K562 (cell line): ENCODE data around the gene NDUFS3. TPM values are rescaled to one million over a fixed set of nuclear protein-coding genes. Genes with fewer than 3 reads are reported as not detected.

Experiments
- BCOR ChIP-seq: fragments of 450-650 bp; IDR thresholded peaks from 2 replicates; pipeline ENCODE4 v1.6.1; 2016
- GATAD2B ChIP-seq: fragments of 450-650 bp; IDR thresholded peaks from 2 replicates; pipeline ENCODE4 v1.6.1; 2017; ENCODE audit warnings: mild to moderate bottlenecking, borderline replicate concordance
- HDAC2 ChIP-seq: fragments of 450-650 bp; IDR thresholded peaks from 2 replicates; pipeline ENCODE4 v1.6.1; 2016; ENCODE audit warnings: mild to moderate bottlenecking
- HMG20B ChIP-seq: fragments of 250-450 bp; sonication (Bioruptor Pico); IDR thresholded peaks from 2 replicates; pipeline ENCODE4 v1.5.0; 2021; ENCODE audit warnings: mild to moderate bottlenecking
- KLF1 ChIP-seq: fragments of 450-650 bp; IDR thresholded peaks from 2 replicates; pipeline ENCODE4 v1.6.1; 2016; ENCODE audit warnings: missing genetic modification characterization, missing compliant biosample characterization
- MBD2 ChIP-seq: sonication (generic); IDR thresholded peaks from 2 replicates; pipeline ENCODE4 v1.6.1; 2016; ENCODE audit warnings: low read depth, borderline replicate concordance
- NR1H2 ChIP-seq: sonication (generic); formaldehyde crosslinking; IDR thresholded peaks from 2 replicates; pipeline ENCODE4 v1.4.0; 2020; ENCODE audit warnings: mild to moderate bottlenecking, missing genetic modification reagents
- SIN3B ChIP-seq: fragments of 450-650 bp; IDR thresholded peaks from 2 replicates; pipeline ENCODE4 v1.6.1; 2017; ENCODE audit warnings: low read depth, mild to moderate bottlenecking, moderate library complexity
- SMAD2 ChIP-seq: fragments of 150-350 bp; IDR thresholded peaks from 2 replicates; pipeline ENCODE4 v1.6.1; 2014; ENCODE audit warnings: low read depth, mild to moderate bottlenecking, low read length
- SMARCA5 ChIP-seq: fragments of 450-650 bp; IDR thresholded peaks from 2 replicates; pipeline ENCODE4 v1.6.1; 2016
- TRIM28 ChIP-seq: fragments of 450-650 bp; IDR thresholded peaks from 2 replicates; pipeline ENCODE4 v1.6.1; 2017
- ZBTB7A ChIP-seq: IDR thresholded peaks from 2 replicates; pipeline ENCODE4 v1.6.1; 2011; ENCODE audit warnings: low read depth, mild to moderate bottlenecking, low read length, moderate library complexity, borderline replicate concordance; ENCODE audit not compliant: control insufficient read depth
- ZNF140 ChIP-seq: fragments of 250-450 bp; sonication (Bioruptor Pico); IDR thresholded peaks from 2 replicates; pipeline ENCODE4 v1.8.0; 2021; ENCODE audit warnings: moderate library complexity, mild to moderate bottlenecking, inconsistent platforms
- ZNF232 ChIP-seq: sonication (generic); formaldehyde crosslinking; IDR thresholded peaks from 2 replicates; pipeline ENCODE4 v1.8.0; 2022; ENCODE audit warnings: mild to moderate bottlenecking, missing genetic modification reagents
- ZNF408 ChIP-seq: fragments of 250-450 bp; sonication (Bioruptor Pico); IDR thresholded peaks from 2 replicates; pipeline ENCODE4 v1.4.0; 2020; ENCODE audit warnings: low read depth, mild to moderate bottlenecking, moderate library complexity
- ZNF644 ChIP-seq: fragments of 200-800 bp; sonication (Bioruptor generic); IDR thresholded peaks from 2 replicates; pipeline ENCODE4 v1.6.1; 2016; ENCODE audit warnings: low read depth, missing genetic modification characterization, missing compliant biosample characterization
- polyA plus RNA-seq, 8 experiments: library from polyadenylated mRNA; depleted of rRNA in 4 of 8; stranded (reverse) in 5 of 8; unstranded in 3 of 8; fragments of >200 nt; fragmentation: Nextera tagmentation in 2 of 8; fragmentation: Illumina TruSeq in 1 of 8; extraction: Ambion mirVana in 2 of 8; extraction: Trizol in 1 of 8; gene quantifications; 2 replicates each; pipeline versions ENCODE4 v1.2.1 to v1.2.3, GENCODE V29; 2011 to 2014; ENCODE audit warnings: inconsistent platforms in 1 of 8, missing spikeins in 1 of 8
- total RNA-seq, 7 experiments: library from RNA; depleted of rRNA in 6 of 7; stranded (reverse); fragments of >200 nt in 6 of 7; fragmentation: Illumina TruSeq in 2 of 7; extraction: Trizol in 2 of 7; gene quantifications; 2 replicates each; pipeline versions ENCODE4 v1.2.1 to v1.2.3, GENCODE V29; 2011 to 2021; ENCODE audit warnings: low replicate concordance in 1 of 7
- TF ChIP-seq, protein P1 (sequence below): fragments of 200-800 bp; sonication (Bioruptor generic); IDR thresholded peaks from 2 replicates; pipeline ENCODE4 v1.6.1; 2017; ENCODE audit warnings: missing genetic modification characterization, missing compliant biosample characterization
- TF ChIP-seq, protein P2 (sequence below), 2 experiments: IDR thresholded peaks in 1 of 2; conservative IDR thresholded peaks in 1 of 2; 2 replicates each; pipeline ENCODE4 v1.6.1; 2016; ENCODE audit warnings: low read depth in 2 of 2, mild to moderate bottlenecking in 1 of 2, missing compliant biosample characterization in 1 of 2, missing genetic modification characterization in 1 of 2, moderate library complexity in 1 of 2

The NDUFS3 gene
- total and polyA plus RNA-seq, 9 of the 15 experiments (the other 6 are each of a cell fraction or from before 2014, with no cell fraction given), result 38.7 to 341 (median 194) TPM

DNA sequence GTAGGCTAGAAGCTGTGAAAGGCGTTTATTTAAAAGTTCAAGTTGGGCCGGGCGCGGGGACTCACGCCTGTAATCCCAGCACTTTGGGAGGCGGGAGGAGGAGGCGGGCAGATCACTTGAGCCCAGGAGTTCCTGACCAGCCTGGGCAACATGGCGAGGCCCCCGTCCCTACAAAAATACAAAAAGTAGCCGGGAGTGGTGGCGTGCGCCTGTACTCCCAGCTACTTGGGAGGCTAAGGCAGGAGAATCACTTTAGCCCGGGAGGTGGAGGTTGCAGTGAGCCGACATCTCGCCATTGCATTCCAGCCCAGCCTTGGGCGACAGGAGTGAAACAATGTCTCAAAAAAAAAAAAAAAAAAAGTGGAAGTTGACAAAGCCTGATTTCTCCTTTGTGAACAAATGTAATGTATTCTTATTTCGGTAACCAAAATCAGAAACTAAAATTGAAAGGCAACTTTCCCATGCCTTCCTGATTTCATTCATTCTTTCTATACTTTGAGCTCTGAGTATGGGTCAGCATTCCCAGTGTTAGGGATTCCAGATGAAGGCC lies 12.7 kb upstream of the NDUFS3 start (continued):
- TF ChIP-seq, protein P1, sequence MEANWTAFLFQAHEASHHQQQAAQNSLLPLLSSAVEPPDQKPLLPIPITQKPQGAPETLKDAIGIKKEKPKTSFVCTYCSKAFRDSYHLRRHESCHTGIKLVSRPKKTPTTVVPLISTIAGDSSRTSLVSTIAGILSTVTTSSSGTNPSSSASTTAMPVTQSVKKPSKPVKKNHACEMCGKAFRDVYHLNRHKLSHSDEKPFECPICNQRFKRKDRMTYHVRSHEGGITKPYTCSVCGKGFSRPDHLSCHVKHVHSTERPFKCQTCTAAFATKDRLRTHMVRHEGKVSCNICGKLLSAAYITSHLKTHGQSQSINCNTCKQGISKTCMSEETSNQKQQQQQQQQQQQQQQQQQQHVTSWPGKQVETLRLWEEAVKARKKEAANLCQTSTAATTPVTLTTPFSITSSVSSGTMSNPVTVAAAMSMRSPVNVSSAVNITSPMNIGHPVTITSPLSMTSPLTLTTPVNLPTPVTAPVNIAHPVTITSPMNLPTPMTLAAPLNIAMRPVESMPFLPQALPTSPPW (CRISPR knock-in tag), result no peak
- TF ChIP-seq TRIM28 (peak; percentile 65; the same call in 1 of the 2 replicates), GATAD2B (no peak), BCOR (peak; percentile 89), KLF1 (tag) (no peak), ZNF140 (CRISPR knock-in tag) (no peak), SMARCA5 (0 out of 2 replicates have a peak, but pooled peaks have one; percentile 63), ZNF644 (tag) (no peak), MBD2 (no peak), SIN3B (no peak), ZNF408 (no peak), ZNF232 (no peak), SMAD2 (no peak), ZBTB7A (no peak), NR1H2 (CRISPR knock-in tag) (no peak), HDAC2 (0 out of 2 replicates have a peak, but pooled peaks have one; percentile 24), HMG20B (no peak)
- TF ChIP-seq, protein P2, sequence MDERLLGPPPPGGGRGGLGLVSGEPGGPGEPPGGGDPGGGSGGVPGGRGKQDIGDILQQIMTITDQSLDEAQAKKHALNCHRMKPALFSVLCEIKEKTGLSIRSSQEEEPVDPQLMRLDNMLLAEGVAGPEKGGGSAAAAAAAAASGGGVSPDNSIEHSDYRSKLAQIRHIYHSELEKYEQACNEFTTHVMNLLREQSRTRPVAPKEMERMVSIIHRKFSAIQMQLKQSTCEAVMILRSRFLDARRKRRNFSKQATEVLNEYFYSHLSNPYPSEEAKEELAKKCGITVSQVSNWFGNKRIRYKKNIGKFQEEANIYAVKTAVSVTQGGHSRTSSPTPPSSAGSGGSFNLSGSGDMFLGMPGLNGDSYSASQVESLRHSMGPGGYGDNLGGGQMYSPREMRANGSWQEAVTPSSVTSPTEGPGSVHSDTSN (CRISPR knock-in tag; IDR thresholded peaks at IDR 0.05; ENCODE audit: low read depth), result no peak
- TF ChIP-seq, protein P2 (tag; conservative IDR thresholded peaks at IDR 0.05; ENCODE audit: low read depth), result no peak
